ENCODE results near the gene SPHKAP.

The SPHKAP gene

DNA sequence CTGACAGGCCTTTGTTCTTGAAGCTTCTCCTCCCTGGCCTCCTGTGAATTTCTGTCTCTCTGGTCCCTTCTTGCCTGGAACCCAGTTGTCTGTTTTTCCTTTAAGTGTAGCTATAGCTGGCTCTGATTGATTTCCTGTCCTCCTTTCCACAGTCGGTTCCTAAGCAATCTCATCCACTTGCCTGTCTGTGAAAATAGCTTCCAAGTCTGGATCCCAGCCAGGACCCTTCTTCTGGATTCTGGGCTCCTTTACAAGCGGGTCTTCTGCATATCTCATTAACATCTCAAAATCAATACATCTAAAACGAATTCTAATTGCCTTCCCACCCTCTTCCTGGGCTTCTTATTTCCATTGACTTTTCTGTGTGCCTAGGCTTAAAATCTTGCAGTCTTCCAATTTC lies 185.1 kb downstream of the SPHKAP start:
- no peak for TF ChIP-seq CTCF (IDR thresholded peaks at IDR 0.05; ENCODE audit: low read depth, low read length)
- no peak for DNase-seq (ENCODE audit: extremely low read depth, low read depth)

DNA sequence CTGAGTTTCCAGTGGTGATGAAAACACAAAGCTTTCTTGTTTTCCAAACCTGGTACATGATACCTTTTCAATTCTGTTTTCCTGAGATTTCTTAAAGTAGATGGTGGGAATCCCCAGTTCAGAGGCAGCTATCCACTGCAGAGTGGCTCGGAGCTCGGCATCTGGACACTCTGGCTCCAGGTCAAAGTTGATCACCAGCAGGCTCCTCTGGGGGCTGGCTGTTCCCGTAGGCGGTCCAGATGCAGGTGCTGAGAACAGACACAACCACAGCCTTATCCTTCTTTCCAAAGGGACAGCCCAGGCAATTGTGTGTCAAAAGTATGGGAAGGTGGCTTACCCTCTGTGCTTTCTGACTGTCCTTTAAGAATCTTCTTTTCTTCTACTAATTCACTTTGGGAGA lies 190.6 kb downstream of the SPHKAP start:
- no peak for DNase-seq (ENCODE audit: extremely low read depth, low read depth)
- no peak for TF ChIP-seq CTCF (IDR thresholded peaks at IDR 0.05; ENCODE audit: low read depth, low read length)

DNA sequence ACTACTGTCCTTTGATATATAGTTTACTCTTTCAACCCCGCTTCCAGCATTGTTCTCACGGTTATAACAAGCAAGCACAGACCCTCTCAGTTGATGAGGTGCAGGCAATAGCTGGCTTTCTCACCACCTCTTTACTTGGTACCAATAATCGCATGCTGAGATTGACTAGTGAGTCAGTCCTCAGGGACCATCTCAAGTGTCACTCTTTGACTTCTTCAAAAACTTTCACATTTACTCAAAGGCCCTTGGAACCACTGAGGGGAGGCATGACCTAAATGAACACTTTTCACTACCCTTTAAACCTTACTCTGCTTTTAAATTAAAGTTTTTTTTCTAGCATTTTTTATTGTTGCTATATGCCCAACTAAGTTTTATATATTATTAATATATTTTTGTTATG lies 208.2 kb downstream of the SPHKAP start:
- no peak for DNase-seq (ENCODE audit: extremely low read depth, low read depth)
- TF ChIP-seq CTCF (IDR thresholded peaks at IDR 0.05; ENCODE audit: low read depth, low read length): no peak

DNA sequence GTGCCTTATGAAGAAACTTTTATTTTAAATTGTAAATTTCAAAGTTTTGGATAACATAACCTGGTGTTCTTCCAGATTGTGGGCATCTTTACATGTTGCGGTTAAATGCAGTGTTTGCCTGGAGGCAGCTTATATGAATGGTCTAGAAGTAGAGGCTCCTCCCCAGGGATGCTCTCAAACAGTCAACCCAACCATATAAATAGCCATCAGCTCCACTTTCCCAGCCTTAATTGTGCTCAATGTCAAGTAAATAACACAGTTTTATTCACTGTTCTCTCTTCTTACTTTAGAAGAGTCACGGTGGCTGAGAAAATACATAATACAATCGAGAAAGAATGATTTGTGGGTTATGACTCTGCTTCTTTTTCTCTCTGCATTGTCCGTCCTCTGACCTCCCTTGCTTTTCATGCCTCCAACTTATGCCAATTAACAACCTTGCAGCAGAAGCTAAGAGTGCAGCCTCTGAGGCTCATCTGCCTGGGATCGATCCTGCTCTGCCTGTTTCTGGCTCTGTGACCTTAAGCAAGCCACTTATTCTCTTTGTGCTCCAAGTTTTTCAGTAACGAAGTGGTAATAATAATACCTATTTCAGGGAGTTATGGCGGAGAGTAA lies 209.8 kb downstream of the SPHKAP start:
- no peak for TF ChIP-seq CTCF (IDR thresholded peaks at IDR 0.05; ENCODE audit: low read depth, low read length)
- no peak for DNase-seq (ENCODE audit: extremely low read depth, low read depth)

GRCh38 chr2:227960317-227960716 lies 221.2 kb downstream of the SPHKAP start:
- TF ChIP-seq CTCF (IDR thresholded peaks at IDR 0.05; ENCODE audit: low read depth, low read length): no peak
- no peak for DNase-seq (ENCODE audit: extremely low read depth, low read depth)

DNA sequence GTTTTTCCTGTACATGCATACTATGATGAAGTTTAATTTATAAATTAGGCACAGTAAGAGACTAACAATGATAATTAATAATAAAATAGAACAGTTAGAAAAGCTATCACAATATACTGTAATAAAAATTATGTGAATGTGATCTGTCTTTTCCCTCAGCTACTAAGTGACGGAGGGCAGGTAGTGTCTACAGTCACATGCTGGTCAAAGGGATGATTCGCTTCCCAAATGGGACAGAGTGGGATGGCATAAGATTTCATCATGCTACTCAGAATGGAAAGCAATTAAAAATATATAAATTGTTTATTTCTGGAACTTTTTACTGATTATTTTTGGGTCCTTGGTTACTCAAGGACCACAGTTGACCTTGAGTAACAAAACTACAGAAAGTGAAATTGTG lies 238.5 kb downstream of the SPHKAP start:
- DNase-seq (ENCODE audit: extremely low read depth, low read depth): no peak
- no peak for TF ChIP-seq CTCF (IDR thresholded peaks at IDR 0.05; ENCODE audit: low read depth, low read length)

DNA sequence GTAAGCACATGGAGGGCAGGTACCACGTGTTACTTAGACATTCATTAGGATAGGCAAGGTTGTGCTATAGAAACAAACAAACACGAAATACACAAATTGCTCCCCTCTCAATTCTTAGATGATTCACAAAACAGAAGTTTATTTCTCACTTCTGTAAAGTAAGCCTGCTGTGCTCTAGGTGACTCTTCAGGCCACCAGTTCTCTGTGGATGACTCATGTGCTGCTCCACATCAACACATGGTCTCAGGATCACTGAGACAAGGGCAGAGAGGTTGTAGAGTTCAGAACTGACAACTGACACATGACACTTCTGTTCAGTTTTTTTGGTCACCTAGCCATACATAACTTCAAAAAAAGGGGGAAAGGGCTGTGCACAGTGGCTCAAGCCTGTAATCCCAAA lies 239.5 kb downstream of the SPHKAP start:
- no peak for DNase-seq (ENCODE audit: extremely low read depth, low read depth)

More for the DNA sequence above, 239.5 kb downstream of the SPHKAP start:
- TF ChIP-seq CTCF (IDR thresholded peaks at IDR 0.05; ENCODE audit: low read depth, low read length): no peak

All from AG09319 (cell line).